Stimulated activated naive B cell treated with anti-CD40 and anti-IgM and Interleukin-4, amounts not matched to agents 10 μg/mL and 1 μg/mL and 100 μg/mL, for 72 hours (primary cell): ENCODE measurements around the gene NACAD.

Experiments
- ATAC-seq, 2 donors: fragments of 150-1000 bp; cut with Tn5 transposase; replicated peaks; 2 replicates each; pipeline ENCODE4 v1.10.0; 2021; ENCODE audit warnings: moderate library complexity in 1 of 2
- DNase-seq: peaks from one replicate; pipeline ENCODE4 v3.0.0; 2021
- H3K27ac Mint-ChIP-seq: one replicate; pipeline ENCODE4 v1.8.0; 2022; ENCODE audit warnings: mild to moderate bottlenecking, mixed read lengths
- H3K27me3 Mint-ChIP-seq, 2 donors: one replicate each; pipeline ENCODE4 v1.8.0; 2022; ENCODE audit warnings: mixed read lengths in 2 of 2
- H3K36me3 Mint-ChIP-seq, 2 donors: one replicate each; pipeline ENCODE4 v1.8.0; 2022; ENCODE audit warnings: mixed read lengths in 2 of 2, mild to moderate bottlenecking in 1 of 2
- H3K4me1 Mint-ChIP-seq, 2 donors: one replicate each; pipeline ENCODE4 v1.8.0; 2022; ENCODE audit warnings: mixed read lengths in 2 of 2, mild to moderate bottlenecking in 1 of 2
- H3K4me3 Mint-ChIP-seq, 2 donors: one replicate each; pipeline ENCODE4 v1.8.0; 2022; ENCODE audit warnings: mild to moderate bottlenecking in 2 of 2, mixed read lengths in 2 of 2, moderate library complexity in 1 of 2
- H3K9me3 Mint-ChIP-seq, 2 donors: one replicate each; pipeline ENCODE4 v1.8.0; 2022; ENCODE audit warnings: mixed read lengths in 2 of 2, mild to moderate bottlenecking in 1 of 2

Gene NACAD

DNA sequence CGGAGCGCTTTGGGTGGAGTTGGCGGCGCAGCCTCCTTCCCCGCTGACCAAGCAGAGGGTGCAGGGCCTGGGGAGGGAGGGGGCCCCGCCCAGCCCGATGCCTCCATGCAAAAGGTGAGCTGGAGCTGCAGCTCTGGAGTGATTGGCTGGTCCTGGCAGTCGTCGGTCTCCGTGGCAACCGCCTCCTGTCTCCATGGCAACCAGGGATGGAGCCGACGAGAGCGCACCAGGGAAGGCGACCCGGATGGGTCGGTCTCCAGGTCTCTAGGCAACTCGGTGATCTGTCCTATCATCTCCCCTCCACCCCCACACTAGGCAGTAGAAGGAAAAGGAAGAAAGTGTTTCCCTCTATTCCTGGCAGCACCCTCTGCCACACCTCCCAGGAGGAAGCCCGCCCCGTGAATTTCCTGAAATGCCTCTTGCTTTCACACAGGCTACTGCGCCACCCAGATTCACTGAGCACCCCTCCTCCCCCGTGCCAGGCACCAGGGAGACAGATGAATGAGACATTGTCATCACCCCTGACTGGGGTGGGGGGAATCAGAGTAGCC, 647 bp upstream of the NACAD start:
- peak overlapping the region; percentile 78 to 88 for H3K4me3 Mint-ChIP-seq
- H3K9me3 Mint-ChIP-seq: peaks cover 1 to 5% of the 10 kb centered on the region in 2 donors
- DNase-seq (peak; percentile 53), ATAC-seq (peak; percentile 75 to 76)
- H3K27me3 Mint-ChIP-seq: peaks cover 11 to 15% of the 10 kb centered on the region in 2 donors
- H3K4me1 Mint-ChIP-seq: peaks cover 6 to 10% of the 10 kb centered on the region in 2 donors
- peaks cover 0 to 9% of the 10 kb centered on the region in 2 donors for H3K36me3 Mint-ChIP-seq
- peak overlapping the region; percentile 82 for H3K27ac Mint-ChIP-seq

DNA sequence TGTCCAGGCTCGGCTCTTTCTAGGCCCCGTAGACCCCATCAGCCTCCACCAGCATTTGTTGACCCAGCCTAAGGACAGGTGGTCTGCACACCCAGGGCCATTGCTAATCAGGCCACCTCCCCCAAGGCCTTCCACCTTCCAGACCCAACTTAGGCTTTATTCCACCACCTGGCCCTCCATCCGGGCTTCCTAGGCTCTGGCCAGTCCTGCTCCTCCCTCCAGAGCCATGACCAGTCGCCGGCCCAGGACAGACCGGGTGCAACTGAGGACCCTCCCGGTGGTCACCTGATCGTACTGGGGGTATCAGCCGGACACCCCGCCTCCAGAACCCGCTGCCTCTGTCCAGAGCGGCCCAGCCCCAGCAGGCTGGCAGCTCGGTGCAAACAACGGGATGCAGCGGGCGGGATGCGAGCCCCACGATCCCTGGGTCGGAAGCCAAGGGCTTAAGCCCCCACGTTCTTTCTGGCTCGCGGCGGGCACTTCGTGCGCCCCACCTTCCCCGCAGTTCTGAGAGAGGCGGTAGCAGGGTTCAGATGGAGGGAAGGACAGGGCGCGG, 545 bp downstream of the NACAD start:
- Mint-ChIP-seq H3K9me3 (no peaks in the 10 kb centered on the region), H3K27ac (no peak overlapping the region), H3K36me3 (peaks cover 0 to 6% of the 10 kb centered on the region in 2 donors), H3K4me1 (peaks cover 6 to 10% of the 10 kb centered on the region in 2 donors), H3K27me3 (peaks cover 11 to 15% of the 10 kb centered on the region in 2 donors), H3K4me3 (peak overlapping the region; percentile 44 to 63)
- DNase-seq (no peak), ATAC-seq (no peak)

DNA sequence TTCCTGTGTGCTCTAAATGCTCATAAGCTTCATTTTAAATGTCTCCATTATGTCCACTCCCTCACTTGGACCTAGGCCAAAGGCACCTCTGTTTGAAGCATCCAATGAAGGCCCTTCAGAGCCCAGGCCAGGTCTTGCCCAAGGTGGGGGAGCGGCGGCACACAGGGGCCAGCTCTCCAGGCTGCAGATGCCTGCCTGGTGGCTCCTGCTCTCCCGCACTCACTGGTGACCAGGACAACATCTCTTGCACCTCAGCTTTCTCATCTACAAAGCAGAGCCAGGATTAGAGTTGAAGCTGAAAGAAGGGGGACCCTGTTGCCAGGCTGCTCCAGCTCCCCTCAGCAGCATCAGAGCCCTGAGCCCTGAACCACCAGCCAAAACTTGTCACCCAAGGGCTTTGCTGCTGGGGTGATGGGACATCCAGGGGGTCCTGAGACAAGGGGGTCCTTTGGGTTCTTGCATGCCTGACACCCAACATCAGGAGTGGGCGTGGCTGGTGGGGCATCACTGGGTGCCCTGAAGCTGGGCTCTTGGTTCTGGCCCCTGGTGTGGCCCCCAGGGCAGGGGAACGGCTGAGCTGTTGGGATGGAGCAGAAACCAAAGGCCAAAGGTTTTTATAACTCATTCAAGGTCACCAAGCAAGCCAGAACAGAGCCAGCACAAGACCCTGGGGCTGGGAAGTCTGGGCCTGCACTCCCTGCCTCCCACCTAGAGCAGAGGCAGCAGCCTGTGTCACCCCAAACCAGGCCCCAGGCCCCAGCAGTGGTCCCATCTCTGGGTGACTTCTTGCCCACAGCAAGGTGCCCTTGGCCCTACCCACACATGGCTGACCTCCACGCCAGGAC, 1.2 kb downstream of the NACAD start:
- H3K4me3 Mint-ChIP-seq: peak overlapping the region; percentile 43 to 44
- H3K9me3 Mint-ChIP-seq: no peaks in the 10 kb centered on the region
- peaks cover 6 to 10% of the 10 kb centered on the region in 2 donors for H3K4me1 Mint-ChIP-seq
- ATAC-seq (no peak), DNase-seq (no peak)
- H3K27ac Mint-ChIP-seq: no peak overlapping the region
- peaks cover 0 to 2% of the 10 kb centered on the region in 2 donors for H3K36me3 Mint-ChIP-seq
- H3K27me3 Mint-ChIP-seq: peaks cover 11 to 15% of the 10 kb centered on the region in 2 donors

DNA sequence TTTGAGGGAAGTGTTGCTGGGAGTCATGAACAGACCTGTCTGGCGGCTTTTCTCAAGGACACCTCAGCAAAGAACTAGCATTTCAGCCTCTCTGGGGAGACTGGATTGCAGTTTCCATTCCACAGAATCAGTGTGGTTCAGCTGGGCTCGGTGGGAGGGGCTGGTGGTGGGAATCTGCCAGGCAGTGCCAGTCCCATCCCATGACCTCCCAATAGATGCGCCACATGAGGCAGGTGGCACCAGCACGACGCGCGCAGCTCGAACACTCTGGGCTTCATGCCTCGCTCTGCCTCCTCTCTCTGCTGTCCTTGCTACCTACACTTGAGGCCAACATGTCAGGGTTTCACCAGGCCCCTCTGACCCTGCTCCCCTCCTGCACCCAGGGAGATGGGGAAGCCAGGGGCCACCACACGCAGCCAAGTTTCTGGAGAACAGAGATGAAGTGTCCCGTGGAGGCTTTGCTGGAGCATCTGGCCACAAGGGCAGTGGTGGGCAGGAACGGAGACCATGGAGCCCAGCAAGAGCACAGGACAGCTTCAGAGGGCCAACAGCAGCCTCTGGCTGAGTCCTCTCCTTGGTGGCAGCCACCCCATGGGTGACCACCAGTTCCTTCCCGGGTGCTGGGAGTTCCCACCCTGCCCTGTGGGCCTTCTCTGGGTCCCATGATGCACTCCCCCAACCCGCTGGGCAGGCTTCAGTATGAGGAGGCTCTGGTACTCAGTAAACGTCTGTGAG, 2.3 kb downstream of the NACAD start:
- ATAC-seq (no peak), DNase-seq (no peak)
- Mint-ChIP-seq H3K4me3 (no peak overlapping the region), H3K9me3 (no peaks in the 10 kb centered on the region), H3K36me3 (no peaks in the 10 kb centered on the region), H3K27ac (no peak overlapping the region), H3K27me3 (peaks cover 11 to 15% of the 10 kb centered on the region in 2 donors), H3K4me1 (peaks cover 6 to 10% of the 10 kb centered on the region in 2 donors)

DNA sequence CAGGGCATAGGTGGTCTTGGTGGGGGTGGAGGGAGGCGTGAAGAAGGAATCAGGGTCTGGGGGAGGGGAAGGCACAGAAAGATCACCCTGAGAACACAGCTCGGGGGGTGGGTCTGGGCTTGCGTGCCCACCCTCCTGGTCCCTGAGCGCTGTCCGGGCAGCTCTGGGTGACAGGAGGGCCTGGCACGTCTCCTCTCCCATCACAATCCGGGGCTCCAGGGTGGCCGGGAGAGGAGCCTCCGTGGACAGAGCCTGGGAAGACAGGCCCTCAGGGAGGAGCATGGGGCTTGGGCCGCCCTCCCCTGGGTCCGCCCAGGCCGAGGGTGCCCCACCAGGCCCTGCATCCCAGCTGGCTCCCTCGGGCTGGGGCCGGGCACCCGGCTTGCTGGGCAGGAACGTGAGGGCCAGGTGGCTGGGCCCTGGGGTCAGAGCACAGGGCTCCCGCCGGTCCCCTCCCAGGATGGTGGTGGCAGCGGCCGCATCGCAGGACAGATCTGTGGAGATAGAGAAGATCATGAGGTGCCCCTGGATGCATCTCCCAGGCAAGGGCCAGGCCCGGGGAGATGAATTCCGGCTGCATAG, 3.1 kb downstream of the NACAD start:
- Mint-ChIP-seq H3K4me3 (no peak overlapping the region), H3K27ac (no peak overlapping the region), H3K9me3 (no peaks in the 10 kb centered on the region), H3K27me3 (peaks cover 11 to 15% of the 10 kb centered on the region in 2 donors), H3K36me3 (no peaks in the 10 kb centered on the region), H3K4me1 (peaks cover 6 to 10% of the 10 kb centered on the region in 2 donors)
- ATAC-seq: no peak
- no peak for DNase-seq

DNA sequence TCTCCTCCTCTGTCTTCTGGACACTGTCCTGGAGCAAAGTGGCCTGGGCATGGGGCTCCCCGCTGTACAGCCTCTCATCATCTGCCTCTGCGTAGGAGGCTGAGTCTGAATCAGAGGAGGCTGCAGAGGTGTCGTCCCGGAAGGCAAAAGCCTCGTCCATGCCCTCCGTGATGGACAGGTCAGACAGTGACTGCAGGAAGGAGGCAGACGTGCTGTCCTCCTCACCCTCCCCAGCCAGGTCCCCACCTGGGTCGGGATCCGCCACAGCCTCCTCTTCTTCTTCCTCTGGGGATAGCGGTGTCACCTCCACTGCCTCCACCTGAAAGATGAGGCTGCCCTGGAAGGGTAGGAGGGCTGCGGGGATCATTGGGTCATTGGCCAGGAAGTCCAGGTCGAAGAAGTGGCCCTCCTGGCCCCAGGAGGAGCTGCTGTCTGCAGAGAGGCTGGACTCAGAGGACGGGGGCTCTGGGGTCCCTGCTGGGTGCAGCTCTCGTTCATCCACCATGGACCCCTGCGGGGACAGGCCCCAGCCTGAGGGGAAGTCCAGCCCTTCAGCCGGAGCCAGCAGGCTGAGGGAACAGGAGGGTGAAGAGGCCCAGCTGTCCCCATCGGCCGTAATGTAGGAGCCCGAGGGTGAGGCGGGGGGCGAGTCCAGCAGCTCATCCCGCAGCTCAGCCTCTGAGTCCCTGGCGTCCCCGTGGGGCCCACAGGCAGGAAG, 3.7 kb downstream of the NACAD start:
- ATAC-seq: no peak
- Mint-ChIP-seq H3K27me3 (peaks cover 11 to 15% of the 10 kb centered on the region in 2 donors), H3K4me3 (no peak overlapping the region), H3K36me3 (no peaks in the 10 kb centered on the region), H3K9me3 (no peaks in the 10 kb centered on the region), H3K27ac (no peak overlapping the region), H3K4me1 (peaks cover 7 to 16% of the 10 kb centered on the region in 2 donors)
- no peak for DNase-seq

DNA sequence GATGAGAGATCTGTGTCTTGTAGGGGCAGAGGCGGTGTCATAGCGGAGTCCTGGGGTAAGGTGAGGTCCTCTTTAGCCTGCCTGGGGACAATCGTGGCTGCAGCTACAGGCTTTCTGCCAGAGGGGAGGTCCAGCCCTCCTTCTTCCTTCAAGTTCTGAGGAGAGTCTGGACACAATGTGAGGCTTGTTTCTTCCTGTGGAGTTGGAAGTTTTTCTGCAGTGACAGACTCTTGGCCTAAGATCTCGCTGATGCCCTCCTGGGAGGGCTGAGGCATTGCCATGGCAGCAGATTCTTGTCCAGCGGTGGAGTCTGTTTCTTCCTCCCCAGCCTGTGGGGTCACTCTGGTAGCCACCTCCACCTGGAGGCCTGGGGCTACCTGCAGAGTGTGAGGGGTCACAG, 4.4 kb downstream of the NACAD start:
- no peak for DNase-seq
- Mint-ChIP-seq H3K36me3 (no peaks in the 10 kb centered on the region), H3K9me3 (no peaks in the 10 kb centered on the region), H3K27ac (no peak overlapping the region), H3K4me1 (peaks cover 6 to 17% of the 10 kb centered on the region in 2 donors), H3K27me3 (peaks cover 8 to 9% of the 10 kb centered on the region in 2 donors), H3K4me3 (no peak overlapping the region)
- ATAC-seq: no peak

DNA sequence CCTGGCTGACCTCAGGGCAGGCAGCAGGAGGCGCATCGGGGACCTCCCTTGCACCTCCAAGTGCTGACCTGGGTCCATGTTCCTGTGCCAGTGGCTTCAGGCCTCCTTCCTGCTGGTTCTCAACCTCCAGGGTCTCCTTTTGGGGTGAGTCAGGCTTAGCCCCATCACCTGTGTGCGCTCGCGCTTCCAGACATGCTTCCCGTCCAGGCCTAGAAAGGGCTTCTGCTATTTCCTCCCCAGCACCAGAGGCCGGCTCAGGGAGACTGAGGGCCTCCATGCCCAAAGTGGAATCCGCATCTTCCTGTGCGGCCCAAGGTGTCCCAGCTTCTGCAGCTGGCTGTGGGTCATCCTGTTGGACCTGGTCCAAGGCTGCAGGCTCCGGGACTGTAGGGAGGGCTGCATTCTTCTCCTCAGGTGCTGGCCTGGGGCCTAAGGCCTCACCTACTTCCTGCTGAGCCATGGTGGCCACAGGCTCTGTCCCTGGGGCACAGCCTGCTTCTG, 5.9 kb downstream of the NACAD start:
- H3K27me3 Mint-ChIP-seq: peaks cover 0 to under 1% of the 10 kb centered on the region in 2 donors
- H3K36me3 Mint-ChIP-seq: peaks cover 0 to 7% of the 10 kb centered on the region in 2 donors
- no peak for DNase-seq
- ATAC-seq: no peak
- no peak overlapping the region for H3K4me3 Mint-ChIP-seq
- peaks cover 10 to 17% of the 10 kb centered on the region in 2 donors for H3K4me1 Mint-ChIP-seq
- H3K27ac Mint-ChIP-seq: peak overlapping the region; percentile 57
- no peaks in the 10 kb centered on the region for H3K9me3 Mint-ChIP-seq

DNA sequence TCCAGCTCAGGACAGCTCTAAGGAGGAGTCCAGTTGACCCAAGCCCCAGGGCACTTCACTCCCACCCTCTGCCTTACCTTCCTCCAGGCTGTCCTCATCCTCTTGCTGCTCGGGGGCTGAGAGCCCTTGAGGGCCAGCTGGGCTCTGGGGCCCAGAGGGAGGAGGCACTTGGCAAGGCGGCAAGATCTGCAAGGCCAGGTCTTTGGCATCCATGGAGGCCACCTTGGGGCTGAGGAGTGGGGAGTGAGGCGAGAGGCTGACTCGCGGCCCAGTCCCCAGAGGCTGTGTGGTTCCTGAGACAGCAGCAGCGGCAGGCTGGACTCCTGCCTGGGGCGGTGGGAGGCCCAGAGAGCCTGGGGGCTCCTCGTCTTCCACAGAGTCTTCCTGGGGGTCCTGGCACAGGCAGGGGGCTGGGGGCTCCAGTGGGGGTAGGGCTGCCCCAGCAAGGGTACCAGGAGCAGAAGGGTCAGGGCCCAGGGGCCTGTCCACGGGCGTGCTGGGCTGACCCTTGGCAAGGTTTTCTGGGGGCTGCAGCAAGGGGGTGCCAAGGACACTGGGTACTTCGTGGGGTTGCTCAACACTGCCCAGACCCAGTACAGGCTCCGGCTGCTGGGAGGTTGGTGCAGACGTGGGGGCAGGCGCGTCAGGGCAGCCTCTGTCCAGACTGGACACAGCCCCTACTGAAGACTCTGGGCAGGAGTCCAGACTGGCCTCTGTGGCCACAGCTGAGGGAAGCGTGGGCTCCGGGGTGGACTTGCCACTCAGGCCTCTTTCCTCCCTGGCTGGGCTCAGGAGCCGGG, 6.5 kb downstream of the NACAD start:
- ATAC-seq (no peak), DNase-seq (no peak)
- Mint-ChIP-seq H3K36me3 (peaks cover 0 to 10% of the 10 kb centered on the region in 2 donors), H3K4me1 (peaks cover 11 to 17% of the 10 kb centered on the region in 2 donors), H3K4me3 (no peak overlapping the region), H3K27me3 (no peaks in the 10 kb centered on the region), H3K27ac (no peak overlapping the region), H3K9me3 (no peaks in the 10 kb centered on the region)

DNA sequence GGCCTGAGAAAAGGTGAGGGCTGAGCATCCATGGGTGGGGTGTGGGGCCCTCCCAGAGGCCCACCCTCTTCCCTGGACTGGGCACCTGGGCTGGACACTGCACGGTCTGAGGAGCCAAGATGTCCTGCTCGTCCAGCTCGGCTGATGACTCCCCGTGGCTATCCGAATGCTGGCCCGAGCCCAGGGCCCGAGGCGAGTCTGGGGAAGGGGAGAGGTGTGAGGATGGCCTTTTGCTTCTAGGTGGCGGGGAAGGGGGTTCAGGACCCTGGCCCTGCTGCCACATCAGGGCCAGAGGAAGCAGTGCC, 7.1 kb downstream of the NACAD start:
- no peak for DNase-seq
- H3K4me1 Mint-ChIP-seq: peaks cover 11 to 17% of the 10 kb centered on the region in 2 donors
- no peaks in the 10 kb centered on the region for H3K9me3 Mint-ChIP-seq
- no peaks in the 10 kb centered on the region for H3K27me3 Mint-ChIP-seq
- no peak overlapping the region for H3K27ac Mint-ChIP-seq
- H3K4me3 Mint-ChIP-seq: no peak overlapping the region
- peaks cover 4 to 16% of the 10 kb centered on the region in 2 donors for H3K36me3 Mint-ChIP-seq
- ATAC-seq: no peak

DNA sequence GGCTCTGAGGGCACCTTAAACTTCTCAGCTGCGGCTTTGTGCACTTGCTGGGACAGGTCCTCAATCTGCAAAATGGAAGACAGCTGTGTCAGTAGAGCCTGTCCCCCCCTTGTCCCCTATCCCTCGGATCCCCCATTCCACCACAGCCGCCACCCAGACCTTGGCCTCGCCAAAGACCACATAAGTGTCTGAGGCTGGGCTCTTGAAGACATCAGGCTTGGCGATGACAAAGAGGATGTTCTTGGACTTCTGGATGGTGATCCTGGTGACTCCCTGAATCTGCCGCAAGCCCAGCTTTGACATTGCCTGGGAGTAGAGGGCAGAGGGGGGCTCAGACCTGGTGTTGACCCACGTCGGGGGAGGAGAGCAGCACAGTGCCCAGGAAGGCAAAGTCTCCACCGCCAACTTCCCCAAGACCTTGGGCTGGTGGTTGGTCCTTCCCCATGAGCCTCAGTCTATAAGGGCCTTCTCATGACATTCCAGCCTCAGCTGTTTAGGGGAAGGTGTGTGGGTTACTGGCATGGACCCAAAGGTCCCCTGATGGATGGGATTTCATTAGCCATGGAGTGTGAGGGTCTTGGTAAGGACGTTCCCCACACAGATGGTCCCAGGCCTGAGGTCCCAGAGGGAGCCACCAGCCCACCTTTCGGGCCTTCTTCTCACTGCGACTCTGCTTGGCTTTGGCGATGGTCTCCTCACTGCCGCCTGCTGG, 7.7 kb downstream of the NACAD start:
- no peaks in the 10 kb centered on the region for H3K27me3 Mint-ChIP-seq
- no peak overlapping the region for H3K4me3 Mint-ChIP-seq
- peak overlapping the region; percentile 76 for H3K27ac Mint-ChIP-seq
- no peaks in the 10 kb centered on the region for H3K9me3 Mint-ChIP-seq
- H3K4me1 Mint-ChIP-seq: peaks cover 11 to 17% of the 10 kb centered on the region in 2 donors
- DNase-seq: no peak
- ATAC-seq: no peak
- H3K36me3 Mint-ChIP-seq: peaks cover 7 to 20% of the 10 kb centered on the region in 2 donors

DNA sequence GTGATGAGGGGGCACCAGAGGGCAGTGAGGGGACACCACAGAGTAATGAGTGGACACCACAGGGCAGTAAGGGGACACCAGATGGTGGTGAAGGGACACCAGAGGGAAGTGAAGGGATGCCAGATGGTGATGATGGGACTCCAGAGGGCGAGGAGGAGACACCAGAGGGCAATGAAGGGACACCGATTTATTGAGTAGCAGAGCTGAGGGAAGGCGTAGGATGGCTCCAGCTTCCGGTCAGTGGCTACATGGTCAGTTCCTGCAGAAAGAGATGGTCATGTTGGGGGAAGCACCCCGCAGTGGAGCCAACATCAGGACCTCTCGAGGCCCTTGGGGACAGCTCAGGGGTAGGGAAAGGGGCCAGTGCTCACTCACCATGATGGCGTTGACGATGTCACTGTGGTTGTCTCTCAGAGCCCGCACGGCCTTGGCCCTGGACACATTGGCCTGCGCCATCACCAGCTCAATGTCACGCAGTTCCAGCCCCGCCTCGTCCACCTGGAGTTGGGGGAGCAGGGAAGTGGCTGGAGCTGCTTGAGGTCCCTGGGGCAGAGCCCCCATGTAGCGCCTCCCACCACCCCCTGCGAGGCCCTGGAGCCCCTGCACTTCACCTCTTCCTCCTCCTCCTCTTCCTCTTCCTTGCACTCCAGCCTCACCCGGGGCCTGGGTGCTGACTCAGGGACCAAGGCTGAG, 8.4 kb downstream of the NACAD start:
- Mint-ChIP-seq H3K27me3 (no peaks in the 10 kb centered on the region), H3K4me1 (peaks cover 12 to 20% of the 10 kb centered on the region in 2 donors), H3K9me3 (no peaks in the 10 kb centered on the region), H3K27ac (peak overlapping the region; percentile 76), H3K4me3 (peak overlapping the region; percentile 15 to 29), H3K36me3 (peaks cover 11 to 25% of the 10 kb centered on the region in 2 donors)
- ATAC-seq: peak; percentile 14 to 22
- DNase-seq: no peak
